HFFc6 (cell line): Measurements from ENCODE around the gene MGP. TPM values are rescaled to one million over a fixed set of nuclear protein-coding genes. Genes with fewer than 3 reads are reported as not detected.
A peak's percentile ranks its signal among the peaks of the same experiment; 100 is the strongest.

Experiments used
- DNase-seq: peaks from one replicate; pipeline ENCODE4 v3.0.0-alpha.2; 2018
- H3K27ac Mint-ChIP-seq: 2 replicates; pipeline ENCODE4 v1.8.0; 2020; ENCODE audit warnings: mild to moderate bottlenecking, mixed read lengths
- H3K27me3 Mint-ChIP-seq: 2 replicates; pipeline ENCODE4 v1.8.0; 2021; ENCODE audit warnings: mild to moderate bottlenecking, moderate library complexity, mixed read lengths; ENCODE audit not compliant: insufficient read depth
- H3K36me3 Mint-ChIP-seq: 2 replicates; pipeline ENCODE4 v1.8.0; 2021; ENCODE audit warnings: low read depth, mixed read lengths
- H3K4me1 Mint-ChIP-seq: 2 replicates; pipeline ENCODE4 v1.8.0; 2020; ENCODE audit warnings: low read depth, mixed read lengths
- H3K4me3 Mint-ChIP-seq: 2 replicates; pipeline ENCODE4 v1.8.0; 2020; ENCODE audit warnings: mild to moderate bottlenecking, moderate library complexity, mixed read lengths
- H3K9me3 Mint-ChIP-seq: 2 replicates; pipeline ENCODE4 v1.8.0; 2020; ENCODE audit warnings: mild to moderate bottlenecking, mixed read lengths
- total RNA-seq, 6 experiments: library from RNA; stranded (reverse); fragmentation: NEBNext Ultra II Directional; extraction: Animal tissue kit (Norgen Biotek cat#: 25700); gene quantifications; 2 replicates in 1 of 6; 3 replicates in 5 of 6; pipeline ENCODE4 v1.2.3, GENCODE V29; 2021
- TF ChIP-seq, protein P1 (sequence below): fragments of 200-600 bp; sonication (generic); IDR thresholded peaks from 2 replicates; pipeline ENCODE4 v1.5.0; 2021; ENCODE audit warnings: antibody characterized with exemption, mild to moderate bottlenecking

Gene MGP
- total RNA-seq, 6 experiments from 2014 or later: 0.46 to 0.60 TPM; not detected in 4

DNA sequence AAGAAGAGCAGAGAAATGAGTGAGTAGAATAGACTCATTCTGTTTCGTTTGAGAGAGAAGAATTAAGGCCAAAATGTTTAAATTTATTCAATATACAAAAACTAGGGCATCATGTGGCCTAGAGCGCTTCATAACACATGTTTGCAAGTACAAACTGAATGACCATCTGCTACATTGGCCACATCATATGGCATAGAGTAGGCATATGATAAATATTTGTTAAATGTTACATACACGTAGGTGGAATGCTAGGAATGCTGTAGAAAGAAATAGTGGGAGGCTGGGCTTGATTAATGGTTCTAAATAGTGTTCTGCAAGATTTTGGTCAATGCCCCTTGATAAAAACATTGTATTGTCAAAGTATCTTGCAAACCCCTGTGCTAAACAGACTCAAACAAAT is 10.8 kb downstream of the MGP start:
- Mint-ChIP-seq H3K4me1 (no peaks in the 10 kb centered on the region), H3K27ac (no peak overlapping the region), H3K9me3 (no peaks in the 10 kb centered on the region), H3K4me3 (no peak overlapping the region), H3K27me3 (no peaks in the 10 kb centered on the region; the same call in 1 of the 2 replicates), H3K36me3 (no peaks in the 10 kb centered on the region)
- TF ChIP-seq, protein P1, sequence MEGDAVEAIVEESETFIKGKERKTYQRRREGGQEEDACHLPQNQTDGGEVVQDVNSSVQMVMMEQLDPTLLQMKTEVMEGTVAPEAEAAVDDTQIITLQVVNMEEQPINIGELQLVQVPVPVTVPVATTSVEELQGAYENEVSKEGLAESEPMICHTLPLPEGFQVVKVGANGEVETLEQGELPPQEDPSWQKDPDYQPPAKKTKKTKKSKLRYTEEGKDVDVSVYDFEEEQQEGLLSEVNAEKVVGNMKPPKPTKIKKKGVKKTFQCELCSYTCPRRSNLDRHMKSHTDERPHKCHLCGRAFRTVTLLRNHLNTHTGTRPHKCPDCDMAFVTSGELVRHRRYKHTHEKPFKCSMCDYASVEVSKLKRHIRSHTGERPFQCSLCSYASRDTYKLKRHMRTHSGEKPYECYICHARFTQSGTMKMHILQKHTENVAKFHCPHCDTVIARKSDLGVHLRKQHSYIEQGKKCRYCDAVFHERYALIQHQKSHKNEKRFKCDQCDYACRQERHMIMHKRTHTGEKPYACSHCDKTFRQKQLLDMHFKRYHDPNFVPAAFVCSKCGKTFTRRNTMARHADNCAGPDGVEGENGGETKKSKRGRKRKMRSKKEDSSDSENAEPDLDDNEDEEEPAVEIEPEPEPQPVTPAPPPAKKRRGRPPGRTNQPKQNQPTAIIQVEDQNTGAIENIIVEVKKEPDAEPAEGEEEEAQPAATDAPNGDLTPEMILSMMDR: no peak
- no peak for DNase-seq

DNA sequence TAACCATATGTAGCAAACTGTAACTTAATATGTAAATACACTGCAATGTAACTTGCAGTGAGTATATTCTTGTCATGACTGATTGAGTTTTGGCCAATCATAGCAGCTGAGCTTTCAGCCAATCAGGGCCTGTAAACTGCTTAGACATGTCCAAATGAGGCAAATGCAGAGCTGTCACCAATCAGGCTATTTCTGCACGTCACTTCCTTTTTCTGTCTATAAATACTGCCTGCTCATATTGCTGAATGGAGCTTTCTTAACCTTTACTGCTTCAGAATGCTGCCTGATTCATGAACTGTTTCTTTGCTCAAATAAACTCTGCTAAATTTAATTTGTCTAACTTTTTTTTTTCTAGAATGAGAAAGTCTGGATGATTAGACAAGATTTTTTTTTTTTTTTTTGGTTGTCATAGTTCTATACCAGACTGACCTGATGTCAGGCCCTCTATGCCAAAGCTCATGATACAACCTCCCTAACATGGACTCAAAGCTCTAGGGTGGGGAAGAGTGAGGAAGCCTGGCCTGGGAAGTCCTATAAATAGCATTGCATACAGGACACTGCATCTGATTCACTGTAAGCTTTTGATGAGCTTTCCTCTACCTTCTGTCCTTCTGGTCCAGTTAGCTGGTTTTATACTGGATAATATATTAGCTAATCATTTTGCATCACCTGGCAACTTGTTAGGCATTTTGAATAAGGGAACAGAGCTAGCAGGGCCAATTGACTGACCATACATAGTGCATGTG is 12.0 kb downstream of the MGP start:
- H3K27me3 Mint-ChIP-seq: no peaks in the 10 kb centered on the region; the same call in 1 of the 2 replicates
- no peak overlapping the region for H3K27ac Mint-ChIP-seq
- TF ChIP-seq, protein P1: no peak
- H3K9me3 Mint-ChIP-seq: no peaks in the 10 kb centered on the region
- DNase-seq: no peak
- no peak overlapping the region for H3K4me3 Mint-ChIP-seq
- H3K4me1 Mint-ChIP-seq: no peaks in the 10 kb centered on the region
- no peaks in the 10 kb centered on the region for H3K36me3 Mint-ChIP-seq

DNA sequence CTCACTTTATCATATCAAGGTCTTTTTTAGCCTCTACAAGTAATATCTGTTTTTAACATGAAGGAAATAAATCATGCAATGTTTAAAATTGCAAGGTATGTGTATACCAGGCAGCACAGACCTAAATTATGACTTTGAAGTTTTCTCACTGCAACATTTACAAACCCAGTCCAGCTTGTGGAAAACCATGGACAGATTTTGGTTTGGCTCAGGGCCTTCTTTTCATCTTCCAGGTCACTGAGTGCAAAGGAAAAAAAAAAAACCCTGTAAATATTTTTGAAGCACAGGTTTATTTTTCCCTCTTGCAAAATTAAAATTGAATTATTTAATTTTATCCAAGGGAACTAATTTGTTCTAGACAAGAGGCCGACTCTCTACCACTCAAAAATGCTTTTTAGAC is 13.8 kb downstream of the MGP start:
- TF ChIP-seq, protein P1: no peak
- Mint-ChIP-seq H3K4me1 (no peaks in the 10 kb centered on the region), H3K27me3 (no peaks in the 10 kb centered on the region), H3K9me3 (no peaks in the 10 kb centered on the region), H3K27ac (no peak overlapping the region), H3K36me3 (no peaks in the 10 kb centered on the region), H3K4me3 (no peak overlapping the region)
- no peak for DNase-seq

DNA sequence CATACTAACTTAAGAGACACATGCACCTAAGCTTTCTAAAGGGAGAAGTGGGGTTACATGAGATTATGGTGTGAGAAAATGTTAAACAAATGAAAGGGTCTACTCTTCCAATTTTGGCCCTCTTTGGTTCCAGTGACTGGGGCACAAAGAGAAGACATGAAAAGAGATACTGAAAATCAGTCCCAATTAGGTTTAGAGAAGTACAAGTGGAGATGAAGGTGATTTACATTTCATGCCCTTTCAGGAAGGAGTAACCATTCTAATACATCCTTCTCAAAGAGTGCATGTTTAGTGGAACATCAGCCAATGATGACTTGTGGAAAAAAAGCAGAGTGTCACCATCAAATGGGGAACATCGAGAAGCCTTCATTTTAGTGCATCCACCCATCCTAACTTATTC is 14.4 kb downstream of the MGP start:
- TF ChIP-seq, protein P1: no peak
- H3K27me3 Mint-ChIP-seq: no peaks in the 10 kb centered on the region
- no peaks in the 10 kb centered on the region for H3K4me1 Mint-ChIP-seq
- no peaks in the 10 kb centered on the region for H3K36me3 Mint-ChIP-seq
- no peak overlapping the region for H3K4me3 Mint-ChIP-seq
- H3K9me3 Mint-ChIP-seq: no peaks in the 10 kb centered on the region
- no peak overlapping the region for H3K27ac Mint-ChIP-seq
- no peak for DNase-seq

DNA sequence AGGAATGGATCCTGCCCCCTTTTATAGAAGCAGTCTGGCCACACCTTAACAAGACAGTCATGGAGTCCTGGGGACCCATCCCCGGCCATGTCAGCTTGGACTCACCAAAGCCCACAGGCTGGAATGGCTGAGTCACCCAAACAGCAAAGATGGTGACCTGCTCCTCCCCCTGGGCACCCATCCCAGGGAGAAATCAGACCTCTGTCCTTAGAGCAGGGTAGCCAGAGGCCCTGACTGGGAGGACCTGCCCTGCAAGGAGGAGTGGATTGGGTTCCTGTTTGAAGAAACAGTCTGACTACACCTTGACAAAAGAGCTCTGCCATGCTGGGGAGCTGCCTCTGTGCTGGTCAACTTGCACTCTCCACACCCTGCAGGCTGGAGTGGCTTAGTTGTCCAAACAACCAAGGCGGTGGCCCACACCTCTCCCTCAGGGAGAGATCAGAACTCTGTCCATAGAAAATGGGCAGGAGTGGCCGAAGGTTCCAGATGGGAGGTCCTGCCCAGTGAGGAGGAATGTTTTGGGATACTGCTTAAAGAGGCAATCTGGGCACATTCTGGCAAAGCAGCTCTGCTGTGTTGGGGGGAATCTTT is 16.6 kb downstream of the MGP start:
- H3K36me3 Mint-ChIP-seq: no peaks in the 10 kb centered on the region
- H3K27ac Mint-ChIP-seq: no peak overlapping the region
- H3K4me1 Mint-ChIP-seq: no peaks in the 10 kb centered on the region
- peak; percentile 1 for DNase-seq
- TF ChIP-seq, protein P1: no peak
- no peaks in the 10 kb centered on the region for H3K9me3 Mint-ChIP-seq
- H3K4me3 Mint-ChIP-seq: no peak overlapping the region
- peaks cover 4% of the 10 kb centered on the region for H3K27me3 Mint-ChIP-seq
